ENCODE data around the gene ZRSR2. TPM values are rescaled to one million over a fixed set of nuclear protein-coding genes. Genes with fewer than 3 reads are reported as not detected.

The ZRSR2 gene
- total and polyA plus RNA-seq, 9 of the 15 experiments (the other 6 are each of a cell fraction or from before 2014, with no cell fraction given): 3.5 to 19.5 (median 8.6) TPM

DNA sequence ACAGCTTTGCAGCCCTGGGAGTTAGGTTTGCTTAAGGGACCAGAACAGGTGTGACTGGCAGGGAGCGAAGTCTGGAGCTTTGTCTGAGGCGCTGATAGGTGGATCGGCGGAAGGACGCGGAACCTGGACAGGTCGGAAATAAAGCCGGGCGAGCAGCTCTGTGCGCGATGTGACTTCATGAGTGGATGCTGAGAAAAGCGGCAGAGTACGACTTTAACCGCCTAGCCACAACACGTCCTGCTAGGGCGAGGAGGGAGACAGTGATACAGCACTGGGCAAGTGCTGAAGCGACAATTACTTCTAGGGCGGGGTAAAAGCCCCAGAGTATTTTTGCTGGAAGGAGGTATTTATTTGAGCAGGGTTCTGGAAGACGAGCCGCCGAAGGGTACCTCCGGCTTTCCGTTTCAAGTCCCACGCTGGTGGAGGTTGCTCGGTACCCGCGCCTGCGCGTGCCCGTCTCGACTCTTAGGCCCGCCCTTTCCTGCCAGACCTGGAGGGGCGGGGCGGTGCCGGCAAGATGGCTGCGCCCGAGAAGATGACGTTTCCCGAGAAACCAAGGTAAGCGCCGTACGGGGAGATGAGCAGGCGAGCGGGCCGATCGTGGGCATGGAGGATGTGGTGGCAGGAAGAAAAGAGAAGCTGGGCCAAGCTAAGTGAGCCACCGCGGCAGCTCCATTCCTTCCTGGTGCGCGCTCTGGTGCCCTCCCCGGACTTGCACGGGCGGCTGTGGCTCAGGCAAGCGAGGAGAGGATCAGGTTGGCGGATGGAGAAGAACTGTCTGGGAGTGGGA, at the start of gene ZRSR2 (continued):
- TF ChIP-seq ATF2 (CRISPR knock-in tag; IDR thresholded peaks at IDR 0.05) (no peak), PRMT5 (CRISPR knock-in tag; IDR thresholded peaks at IDR 0.05) (no peak), ZNF609 (CRISPR knock-in tag; IDR thresholded peaks at IDR 0.05; ENCODE audit: borderline replicate concordance) (no peak), BRD4 (IDR thresholded peaks at IDR 0.05) (no peak), BRCA1 (IDR thresholded peaks at IDR 0.05) (no peak), BRCA1 (CRISPR knock-in tag; IDR thresholded peaks at IDR 0.05) (no peak), CBX2 (IDR thresholded peaks at IDR 0.05; ENCODE audit: insufficient read depth, low read length, poor library complexity, severe bottlenecking) (no peak), TEAD2 (tag; IDR thresholded peaks at IDR 0.05) (no peak), E2F3 (CRISPR knock-in tag; IDR thresholded peaks at IDR 0.05) (no peak), CSDE1 (IDR thresholded peaks at IDR 0.05) (no peak), FOXA3 (CRISPR knock-in tag; conservative IDR thresholded peaks at IDR 0.05 in 1 of 2, IDR thresholded peaks at IDR 0.05 in 1 of 2) (no peak), ZNF395 (CRISPR knock-in tag; IDR thresholded peaks at IDR 0.05) (no peak), USF1 (CRISPR knock-in tag; IDR thresholded peaks at IDR 0.05) (no peak), THRA (IDR thresholded peaks at IDR 0.05) (no peak)
- TF ChIP-seq, protein P1, sequence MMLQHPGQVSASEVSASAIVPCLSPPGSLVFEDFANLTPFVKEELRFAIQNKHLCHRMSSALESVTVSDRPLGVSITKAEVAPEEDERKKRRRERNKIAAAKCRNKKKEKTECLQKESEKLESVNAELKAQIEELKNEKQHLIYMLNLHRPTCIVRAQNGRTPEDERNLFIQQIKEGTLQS (IDR thresholded peaks at IDR 0.05): 0 out of 2 replicates have a peak, but pooled peaks have one; percentile 8
- TF ChIP-seq, protein P1 (CRISPR knock-in tag; conservative IDR thresholded peaks at IDR 0.05): no peak
